Heart left ventricle (tissue), 13 donors: ENCODE measurements around the gene PLK5.

Experiments
- CTCF ChIP-seq, 12 donors: fragments of 200-600 bp; sonication (generic) in 4 of 12; IDR thresholded peaks; one replicate each; pipeline versions ENCODE4 v1.5.0 to v1.8.0; 2018 to 2022; ENCODE audit warnings: antibody characterized with exemption in 12 of 12, mild to moderate bottlenecking in 5 of 12
- POLR2A ChIP-seq, 2 donors: fragments of 450-650 bp; IDR thresholded peaks; one replicate each; pipeline ENCODE4 v1.6.1; 2017; ENCODE audit warnings: antibody characterized with exemption in 2 of 2, mild to moderate bottlenecking in 2 of 2, moderate library complexity in 2 of 2
- donor health status: ischemic (EF 13 %, LVEDD 7.1; RV severe dilation, severe dysfunction).
- donor health status: DM: no; HTN: yes; CAD: no.
- donor health status: DM: no; HTN: no; CAD: no.
- donor health status: ischemic (EF 25% LVEDD 6.9; RV normal size, moderate dysfunction).
- donor health status: ischemic (EF 25% LVEDD 5.7; RV mildly dilated, moderate dysfunction).
- donor health status: ischemic (EF 35%, LVEDD 5.7; RV mildly dilated, moderate dysfunction).
- donor health status: nonischemic (EF 11% LVEDD 7.7; RV severe dilation, severe dysfunction).
- donor health status: DM: yes; HTN: yes; CAD: no.
- donor health status: PGD.
- donor health status: ischemic (EF 29% LVEDD 5.4; RV normal size, mild dysfunction).
- donor health status: nonischemic (EF 23%, LVEDD 6.1; RV moderate dilation, normal function).

- TF ChIP-seq CTCF (IDR thresholded peaks at IDR 0.05): no peak
- TF ChIP-seq POLR2A (IDR thresholded peaks at IDR 0.05): no peak
These were observed 51.7 kb downstream of the PLK5 start for GRCh38 chr19:1575323-1576241.
